NCI-H774 (cell line): ENCODE data around the gene PEX26.
"Not testable (repeated sequence)": the region's sequence is repeated elsewhere in the genome, so short reads cannot be mapped to it uniquely, and the experiment has no call there.

Experiments
- DNase-seq: peaks from one replicate; lab custom pipeline; 2025; lab: John Stamatoyannopoulos, UW

Gene PEX26

GRCh38 chr22:18071307-18071967, 6.4 kb upstream of the PEX26 start:
- not testable (repeated sequence) for DNase-seq

- no peak for DNase-seq
Measured at GRCh38 chr22:18071968-18072310, 5.9 kb upstream of the PEX26 start.

DNA sequence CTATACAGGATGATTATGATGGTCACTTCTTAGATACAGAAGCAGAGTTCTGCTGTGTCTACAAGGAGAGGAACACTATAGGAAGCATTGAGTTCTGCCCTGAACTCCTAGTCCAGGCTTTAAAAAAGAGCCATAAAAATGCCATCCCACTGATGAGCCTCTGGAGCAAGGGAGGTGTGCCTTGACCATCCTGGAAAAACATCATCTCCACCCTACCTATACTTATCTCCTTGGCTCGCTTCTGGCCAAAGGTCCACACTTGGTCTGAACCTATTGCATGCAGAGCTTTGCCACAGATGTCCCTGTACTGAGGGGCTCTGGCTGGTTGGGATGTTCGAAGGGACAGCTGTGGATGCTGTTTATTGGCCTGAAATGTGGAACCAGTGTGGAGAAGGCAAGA, 4.3 kb upstream of the PEX26 start:
- DNase-seq = no peak

- DNase-seq = not testable (repeated sequence)
Measured at GRCh38 chr22:18073927-18074326, 3.9 kb upstream of the PEX26 start.

DNA sequence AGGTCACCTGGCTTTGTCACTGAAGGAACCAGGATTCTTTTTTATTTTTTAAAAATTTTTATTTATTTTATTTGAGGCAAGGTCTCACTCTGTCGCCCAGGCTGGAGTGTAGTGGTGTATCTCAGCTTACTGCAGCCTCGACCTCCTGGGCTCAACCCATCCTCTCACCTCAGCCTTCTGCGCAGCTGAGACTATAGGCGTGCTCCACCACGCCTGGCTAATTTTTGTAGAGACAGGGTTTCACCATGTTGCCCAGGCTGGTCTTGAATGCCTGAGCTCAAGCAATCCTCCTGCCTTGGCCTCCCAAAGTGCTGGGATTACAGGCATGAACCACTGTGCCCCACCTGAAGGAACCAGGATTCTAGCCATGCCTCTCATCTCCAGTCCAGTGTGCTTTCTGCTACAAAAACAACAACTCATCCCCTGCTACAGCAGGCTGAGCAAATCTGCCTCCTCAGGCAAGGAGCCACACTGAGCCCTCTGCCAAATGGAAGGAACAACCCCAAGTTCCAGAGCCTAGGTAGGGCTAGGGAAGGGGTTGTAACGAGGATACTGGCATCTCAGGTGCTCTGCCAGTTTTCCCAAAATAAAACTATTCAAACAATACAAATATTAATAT, 2.6 kb upstream of the PEX26 start:
- DNase-seq = no peak

DNA sequence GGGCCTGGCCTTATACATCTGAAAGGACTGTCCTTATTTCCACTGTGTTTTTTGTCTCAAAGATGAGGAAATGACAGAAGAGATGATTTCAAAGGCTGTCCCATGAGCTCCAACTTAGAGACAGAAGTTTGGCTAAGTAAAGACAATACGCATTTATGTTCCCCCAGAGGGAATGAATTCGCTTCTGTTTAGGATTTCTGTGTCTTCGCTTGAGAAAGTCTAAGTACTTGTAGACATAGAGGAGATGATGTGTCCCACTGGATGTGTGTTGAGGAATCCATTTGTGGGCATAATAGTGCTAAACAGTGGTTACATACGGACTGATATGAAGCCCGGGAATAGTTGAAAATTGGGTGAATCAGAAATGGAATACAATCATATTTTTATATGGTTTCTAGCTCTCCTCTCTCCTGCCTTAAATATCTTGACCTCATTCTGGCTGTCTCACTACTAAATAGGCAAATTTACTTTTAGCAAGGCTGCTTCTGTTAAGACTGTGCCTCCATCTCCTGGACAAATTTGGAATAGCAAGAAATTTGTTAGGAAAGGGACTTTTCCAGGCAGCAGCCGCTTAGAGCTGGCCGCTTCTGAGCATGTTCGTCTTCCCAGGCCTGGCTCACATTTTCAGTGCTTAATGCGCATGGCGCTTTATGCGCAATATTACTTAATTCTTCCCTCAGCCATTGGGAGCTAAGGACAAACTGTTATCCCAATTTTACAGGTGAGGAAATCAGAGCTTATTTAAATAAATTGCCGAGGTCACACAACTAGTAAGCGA, 1.9 kb upstream of the PEX26 start:
- peak; percentile 79 for DNase-seq

GRCh38 chr22:18077087-18077638, 627 bp upstream of the PEX26 start:
- no peak for DNase-seq

DNA sequence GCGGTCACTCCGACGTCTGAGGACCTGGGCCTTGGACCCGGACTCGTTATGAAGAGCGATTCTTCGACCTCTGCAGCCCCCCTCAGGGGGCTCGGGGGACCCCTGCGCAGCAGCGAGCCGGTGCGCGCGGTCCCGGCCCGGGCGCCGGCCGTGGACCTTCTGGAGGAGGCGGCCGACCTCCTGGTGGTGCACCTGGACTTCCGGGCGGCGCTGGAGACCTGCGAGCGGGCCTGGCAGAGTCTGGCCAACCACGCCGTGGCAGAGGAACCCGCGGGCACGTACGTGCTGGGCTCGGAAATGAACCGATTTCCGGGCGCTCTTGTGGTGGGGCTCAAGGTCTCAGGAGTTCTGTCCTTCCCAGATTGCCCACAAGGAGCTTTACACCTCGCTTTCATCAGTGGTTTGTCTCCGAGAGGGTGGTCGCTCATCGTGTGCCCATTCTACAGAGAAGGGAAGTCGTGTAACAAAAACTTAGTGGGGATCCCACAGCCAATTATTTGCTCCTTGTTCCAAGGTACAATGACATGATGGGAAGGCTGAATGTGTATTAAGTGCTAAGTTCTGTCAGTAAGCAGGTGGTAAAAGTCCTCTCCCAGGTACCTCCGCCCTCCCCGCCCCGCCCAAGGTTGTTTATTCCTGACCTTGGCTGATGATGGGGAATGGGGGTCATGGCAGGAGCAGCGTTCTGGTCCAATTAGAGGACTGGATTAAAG, 695 bp downstream of the PEX26 start:
- DNase-seq = peak; percentile 33

GRCh38 chr22:18079706-18080233, 2.0 kb downstream of the PEX26 start:
- DNase-seq = no peak

DNA sequence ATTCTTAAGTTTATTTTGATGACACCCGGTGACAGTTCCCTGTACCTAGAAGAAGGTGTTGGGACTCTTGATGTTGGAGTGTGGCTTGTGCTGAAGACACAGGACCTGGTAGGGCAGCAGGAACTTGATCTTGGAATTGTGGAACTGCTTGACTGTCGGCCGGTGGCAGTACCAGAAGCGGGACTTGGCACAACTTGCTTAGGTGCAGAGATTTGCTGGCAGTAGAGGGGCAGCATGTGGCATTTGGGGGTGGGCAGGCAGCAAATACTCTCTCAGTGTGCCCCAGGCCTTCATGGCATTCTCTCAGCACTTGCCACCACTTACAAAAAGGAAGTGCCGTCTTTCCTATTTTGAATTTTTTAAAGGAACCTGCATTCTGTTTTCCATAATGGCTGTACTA, 3.6 kb downstream of the PEX26 start:
- no peak for DNase-seq

DNA sequence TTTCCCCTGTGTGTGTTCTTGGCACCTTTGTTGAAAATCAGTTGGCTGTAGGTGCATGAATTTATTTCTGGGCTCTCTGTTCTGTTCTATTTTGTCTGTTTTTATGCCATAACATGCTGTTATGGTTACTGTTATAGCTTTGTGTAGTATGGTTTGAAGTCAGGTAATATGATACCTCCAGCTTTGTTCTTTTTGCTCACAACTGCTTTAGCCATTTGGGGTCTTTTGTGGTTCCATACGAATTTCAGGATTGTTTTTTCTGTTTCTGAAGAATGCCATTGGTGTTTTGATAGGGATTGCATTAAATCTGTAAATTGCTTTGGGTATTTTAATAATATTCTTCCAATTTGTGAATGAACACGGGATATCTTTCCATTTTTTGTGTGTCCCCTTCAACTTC, 4.7 kb downstream of the PEX26 start:
- no peak for DNase-seq

DNA sequence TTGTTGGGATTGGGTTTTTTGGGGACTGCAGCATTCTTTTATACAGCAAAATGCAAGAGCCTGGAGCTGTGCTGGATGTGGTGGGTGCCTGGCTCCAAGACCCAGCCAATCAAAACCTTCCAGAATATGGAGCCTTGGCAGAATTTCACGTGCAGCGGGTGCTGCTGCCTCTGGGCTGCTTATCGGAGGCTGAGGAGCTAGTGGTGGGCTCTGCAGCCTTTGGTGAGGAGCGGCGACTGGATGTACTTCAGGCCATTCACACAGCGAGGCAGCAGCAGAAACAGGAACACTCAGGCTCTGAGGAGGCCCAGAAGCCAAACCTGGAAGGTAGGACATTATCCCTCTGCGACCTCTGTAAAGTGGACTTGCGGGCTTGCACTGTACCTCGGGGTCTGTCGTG, 5.6 kb downstream of the PEX26 start:
- DNase-seq = no peak

DNA sequence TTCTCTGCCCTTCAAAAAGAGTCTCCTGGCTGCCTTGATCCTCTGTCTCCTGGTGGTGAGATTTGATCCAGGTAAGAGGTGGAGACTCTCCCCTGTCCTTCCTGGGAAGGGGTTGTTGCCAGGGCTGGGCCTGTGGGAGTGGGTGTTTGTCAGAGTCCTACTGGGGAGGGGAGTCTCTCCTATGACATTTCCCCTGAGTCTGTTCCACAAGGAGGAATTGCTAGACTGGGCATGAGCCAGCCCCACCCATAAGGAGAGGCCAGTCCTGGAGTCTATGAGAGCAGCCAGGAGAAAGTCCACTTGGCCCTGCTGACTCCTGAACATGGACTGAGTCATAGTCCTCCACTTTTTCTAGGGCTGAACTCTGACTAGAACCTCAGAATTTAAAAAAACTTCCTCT, 7.4 kb downstream of the PEX26 start:
- DNase-seq = no peak

- no peak for DNase-seq
Measured at GRCh38 chr22:18087350-18087855, 9.6 kb downstream of the PEX26 start.

GRCh38 chr22:18088825-18089568, 11.2 kb downstream of the PEX26 start:
- no peak for DNase-seq

DNA sequence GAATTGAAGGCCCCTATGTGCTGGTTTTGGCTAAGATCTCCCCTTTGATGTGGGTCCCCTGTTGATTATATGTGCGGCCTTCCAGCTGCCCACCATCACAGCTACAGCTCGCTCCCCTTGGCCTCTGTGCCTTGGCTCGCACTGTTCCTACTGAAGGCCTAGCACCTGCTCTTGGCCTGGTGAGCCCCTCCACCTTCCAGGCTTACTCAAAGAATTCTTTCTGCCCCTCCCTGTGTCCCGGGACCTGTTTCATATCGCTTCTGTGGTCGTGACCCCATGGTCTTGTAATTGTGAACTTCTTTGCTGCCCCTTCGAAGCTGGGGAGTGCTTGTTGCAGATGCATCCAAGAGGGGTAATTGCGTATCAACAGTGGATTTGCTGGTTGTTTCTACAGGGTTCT, 12.5 kb downstream of the PEX26 start:
- no peak for DNase-seq

- no peak for DNase-seq
Measured at GRCh38 chr22:18091478-18091877, 13.7 kb downstream of the PEX26 start.

DNA sequence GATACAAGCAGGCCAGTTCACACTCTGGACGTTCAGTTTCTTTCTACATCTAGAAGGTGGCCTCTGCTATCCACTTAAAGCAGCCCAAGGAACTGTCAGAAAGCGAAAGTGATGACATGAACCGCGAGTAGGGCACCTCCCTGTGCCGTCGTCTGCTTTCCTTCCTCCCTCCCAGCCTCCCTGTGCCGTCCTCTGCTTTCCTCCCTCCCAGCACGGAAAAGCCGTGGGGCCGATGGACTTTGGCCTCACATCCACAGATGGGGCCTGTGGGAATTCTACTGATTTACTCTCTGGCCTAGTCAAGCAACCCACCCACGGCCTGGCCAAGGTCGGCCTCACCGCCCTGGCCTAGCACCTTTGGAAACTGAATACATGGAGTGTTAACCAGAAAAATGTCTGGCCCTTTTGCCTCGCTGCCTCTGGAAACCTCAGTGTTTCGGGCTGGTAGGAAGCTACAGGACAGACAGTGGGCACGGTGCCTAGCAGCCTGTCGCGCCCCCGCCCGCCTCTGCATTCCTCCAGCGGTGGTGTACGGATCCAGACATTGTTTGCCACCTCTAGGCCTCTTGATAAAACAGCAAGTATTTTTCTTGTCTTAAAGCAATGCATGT, 14.2 kb downstream of the PEX26 start:
- no peak for DNase-seq

DNA sequence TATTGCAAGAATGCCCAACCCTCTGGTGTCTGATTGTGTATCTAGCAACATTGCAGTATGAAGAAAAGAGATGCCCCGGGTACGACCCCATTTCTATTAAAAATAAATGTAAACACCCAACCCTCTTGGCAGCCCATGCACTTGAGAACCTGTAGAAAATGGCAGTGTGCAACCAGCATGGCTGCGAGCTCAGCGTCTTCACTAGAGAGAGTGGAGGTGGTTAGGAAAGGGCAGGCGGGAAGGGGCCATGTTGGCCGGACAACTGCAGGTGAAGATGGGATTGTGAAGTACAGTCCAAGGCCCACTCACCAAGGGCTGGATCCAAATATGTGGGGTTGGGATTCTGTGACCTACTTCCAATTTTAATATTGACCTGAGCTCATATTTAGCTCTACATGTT, 15.9 kb downstream of the PEX26 start:
- no peak for DNase-seq

DNA sequence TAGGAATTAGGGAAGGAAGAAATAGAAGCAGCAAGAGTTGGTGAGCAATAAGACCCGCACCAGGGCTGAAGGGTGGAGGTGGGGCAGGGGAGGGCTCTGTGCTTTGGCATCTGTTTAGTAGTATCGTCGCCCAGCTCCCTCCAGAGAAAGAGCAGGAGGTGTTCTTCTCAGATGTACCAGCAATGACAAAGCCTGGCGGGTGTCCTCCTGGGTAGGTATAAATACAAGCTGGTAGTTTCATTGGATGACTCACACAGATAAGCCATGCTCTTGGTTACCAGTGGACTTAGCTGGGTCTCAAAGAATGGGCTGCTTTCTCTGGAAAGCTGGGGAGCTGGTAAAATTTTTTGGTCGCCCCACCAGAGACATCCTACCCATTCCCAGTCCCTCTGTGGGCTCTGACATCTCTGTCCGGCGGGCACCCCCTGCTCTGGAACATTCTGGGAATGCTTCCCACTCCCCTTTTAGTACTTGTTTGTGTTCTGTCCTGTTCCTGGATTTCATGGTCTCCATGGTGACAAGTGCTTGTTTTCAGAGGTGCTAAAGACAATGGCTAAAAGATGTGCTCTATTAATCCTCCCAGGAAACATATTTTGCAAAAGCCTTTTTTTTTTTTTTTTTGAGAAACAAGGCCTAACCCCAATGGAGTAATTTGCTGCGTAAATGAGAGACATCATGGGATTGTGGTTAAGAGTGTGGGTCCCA, 17.5 kb downstream of the PEX26 start:
- no peak for DNase-seq
